Smooth muscle cell (in vitro differentiated cells): Measurements from ENCODE around the gene TMEM240. TPM values are rescaled to one million over a fixed set of nuclear protein-coding genes. Genes with fewer than 3 reads are reported as not detected.

Experiments used
- DNase-seq: peaks from one replicate; lab custom pipeline; 2025; ENCODE audit not compliant: unreplicated experiment; lab: John Stamatoyannopoulos, UW
- H2AFZ ChIP-seq: fragments of 200-600 bp; sonication (generic); 2 replicates; pipeline ENCODE4 v1.6.0; 2016; ENCODE audit warnings: antibody characterized with exemption, low read depth, mild to moderate bottlenecking
- H3F3A ChIP-seq: fragments of 200-600 bp; sonication (generic); 2 replicates; pipeline ENCODE4 v1.6.0; 2017; ENCODE audit warnings: antibody characterized with exemption, low read depth
- H3K27ac ChIP-seq: fragments of 200-600 bp; sonication (generic); 2 replicates; pipeline ENCODE4 v1.5.1; 2016; ENCODE audit warnings: low read depth, mild to moderate bottlenecking
- H3K27me3 ChIP-seq: fragments of 200-600 bp; sonication (generic); 2 replicates; pipeline ENCODE4 v1.6.1; 2016; ENCODE audit warnings: low read depth, mild to moderate bottlenecking
- H3K36me3 ChIP-seq: fragments of 200-600 bp; sonication (generic); 2 replicates; pipeline ENCODE4 v1.5.1; 2016; ENCODE audit warnings: low read depth
- H3K4me1 ChIP-seq: fragments of 200-600 bp; sonication (generic); 2 replicates; pipeline ENCODE4 v1.5.1; 2016; ENCODE audit warnings: low read depth
- H3K4me2 ChIP-seq: fragments of 200-600 bp; sonication (generic); 2 replicates; pipeline ENCODE4 v1.6.0; 2016; ENCODE audit warnings: mild to moderate bottlenecking
- H3K4me3 ChIP-seq: fragments of 200-600 bp; sonication (generic); 2 replicates; pipeline ENCODE4 v1.5.1; 2016; ENCODE audit warnings: mild to moderate bottlenecking
- H3K79me2 ChIP-seq: fragments of 200-600 bp; sonication (generic); 2 replicates; pipeline ENCODE4 v1.6.0; 2016; ENCODE audit warnings: low read depth, mild to moderate bottlenecking
- H3K9ac ChIP-seq: fragments of 200-600 bp; sonication (generic); 2 replicates; pipeline ENCODE4 v1.6.0; 2016; ENCODE audit warnings: low read depth
- H3K9me3 ChIP-seq: fragments of 200-600 bp; sonication (generic); replicated peaks from 2 replicates; pipeline ENCODE4 v1.5.1; 2016; ENCODE audit warnings: low read depth
- H4K20me1 ChIP-seq: fragments of 200-600 bp; sonication (generic); 2 replicates; pipeline ENCODE4 v1.6.0; 2016; ENCODE audit warnings: low read depth
- CTCF ChIP-seq: fragments of 200-600 bp; sonication (generic); IDR thresholded peaks from 2 replicates; pipeline ENCODE4 v1.5.1; 2017; ENCODE audit warnings: borderline replicate concordance, mild to moderate bottlenecking, antibody characterized with exemption; ENCODE audit not compliant: insufficient read depth, poor library complexity, severe bottlenecking
- WGBS: methylation state at CpG from one replicate; pipeline ENCODE4 v1.1.7; 2016; ENCODE audit warnings: low lambda C conversion rate; 5-methylcytosine and 5-hydroxymethylcytosine counted together
- polyA plus RNA-seq: library from polyadenylated mRNA; unstranded; fragments of >200 nt; fragmentation: Nextera tagmentation; extraction: Ambion mirVana; gene quantifications from 2 replicates; pipeline ENCODE4 v1.2.1, GENCODE V29; 2016
- total RNA-seq: library from RNA; depleted of rRNA; stranded (reverse); fragments of >200 nt; gene quantifications from 2 replicates; pipeline ENCODE4 v1.2.3, GENCODE V29; 2014

Gene TMEM240
- total and polyA plus RNA-seq, 2 experiments from 2014 or later, result 2.7 to 12.2 TPM

GRCh38 chr1:1491601-1492000, 48.8 kb downstream of the TMEM240 start:
- no peak overlapping the region for H3K27ac ChIP-seq
- no peak overlapping the region for H3K4me3 ChIP-seq
- DNase-seq, result no peak
- H3K4me1 ChIP-seq, result no peaks in the 10 kb centered on the region
- no peak for TF ChIP-seq CTCF
- no peaks in the 10 kb centered on the region for H3K27me3 ChIP-seq
- no peaks in the 10 kb centered on the region for H3K79me2 ChIP-seq
- 98% methylated on average over 10 of the region's 10 CpGs for WGBS
- no peak overlapping the region for H3K9ac ChIP-seq
- no peak overlapping the region for H2AFZ ChIP-seq
- no peak overlapping the region for H3K4me2 ChIP-seq
- H4K20me1 ChIP-seq, result peaks cover 4% of the 10 kb centered on the region
- peaks cover 23% of the 10 kb centered on the region for H3K36me3 ChIP-seq
- peaks cover 6% of the 10 kb centered on the region for H3K9me3 ChIP-seq
- no peaks in the 10 kb centered on the region for H3F3A ChIP-seq

DNA sequence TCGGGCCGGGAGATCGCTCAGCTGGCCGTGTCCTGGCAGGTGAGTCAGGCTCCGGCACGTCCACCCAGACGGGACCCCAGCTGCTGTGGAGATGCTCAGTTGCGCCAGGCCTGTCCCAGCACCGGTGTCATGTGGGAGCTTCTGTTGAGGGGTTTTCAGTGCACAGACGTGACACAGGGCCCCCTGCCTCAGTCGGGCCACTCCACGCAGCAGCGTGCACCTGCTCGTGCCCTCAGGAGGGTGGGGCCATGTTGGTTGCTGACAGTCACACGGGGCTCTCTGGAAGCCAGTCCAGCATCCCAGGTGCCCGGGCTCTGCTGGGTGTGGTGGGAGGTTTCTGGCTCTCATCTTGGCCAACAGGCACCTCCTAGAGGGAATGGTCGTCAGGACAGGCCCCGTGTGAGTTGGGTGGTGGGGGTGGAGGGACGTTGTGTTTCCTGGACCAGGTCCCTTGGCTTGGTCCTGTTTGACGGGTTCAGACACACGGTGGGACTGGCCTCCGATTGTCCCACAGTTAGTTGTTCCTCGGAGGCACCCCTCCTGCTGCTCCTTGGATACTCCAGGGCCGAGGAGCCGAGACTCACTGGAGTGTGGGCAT, 49.7 kb downstream of the TMEM240 start:
- no peak overlapping the region for H3K27ac ChIP-seq
- H3K79me2 ChIP-seq, result no peaks in the 10 kb centered on the region
- peaks cover 4% of the 10 kb centered on the region for H4K20me1 ChIP-seq
- H2AFZ ChIP-seq, result no peak overlapping the region
- no peak overlapping the region for H3K9ac ChIP-seq
- no peaks in the 10 kb centered on the region for H3F3A ChIP-seq
- no peak overlapping the region for H3K4me3 ChIP-seq
- H3K9me3 ChIP-seq, result peaks cover 6% of the 10 kb centered on the region
- H3K36me3 ChIP-seq, result peaks cover 23% of the 10 kb centered on the region
- H3K27me3 ChIP-seq, result no peaks in the 10 kb centered on the region
- 98% methylated on average over 25 of the region's 25 CpGs for WGBS
- DNase-seq, result no peak
- H3K4me2 ChIP-seq, result no peak overlapping the region
- H3K4me1 ChIP-seq, result no peaks in the 10 kb centered on the region
- TF ChIP-seq CTCF, result no peak

- H3K27me3 ChIP-seq, result no peaks in the 10 kb centered on the region
- no peak for TF ChIP-seq CTCF
- H3F3A ChIP-seq, result no peaks in the 10 kb centered on the region
- H3K36me3 ChIP-seq, result peaks cover 23% of the 10 kb centered on the region
- H3K9me3 ChIP-seq, result peaks cover 6% of the 10 kb centered on the region
- DNase-seq, result no peak
- no peaks in the 10 kb centered on the region for H3K4me1 ChIP-seq
- H3K79me2 ChIP-seq, result no peaks in the 10 kb centered on the region
- no peak overlapping the region for H2AFZ ChIP-seq
- H3K4me3 ChIP-seq, result no peak overlapping the region
- WGBS, result 93% methylated on average over 18 of the region's 19 CpGs
- no peak overlapping the region for H3K4me2 ChIP-seq
- no peak overlapping the region for H3K27ac ChIP-seq
- no peak overlapping the region for H3K9ac ChIP-seq
- peaks cover 4% of the 10 kb centered on the region for H4K20me1 ChIP-seq
These were observed 50.6 kb downstream of the TMEM240 start for GRCh38 chr1:1489861-1490260.

- over 99% methylated on average over 16 of the region's 16 CpGs for WGBS
- peaks cover 4% of the 10 kb centered on the region for H4K20me1 ChIP-seq
- no peaks in the 10 kb centered on the region for H3K79me2 ChIP-seq
- H3F3A ChIP-seq, result no peaks in the 10 kb centered on the region
- H3K9me3 ChIP-seq, result peaks cover 6% of the 10 kb centered on the region
- H3K9ac ChIP-seq, result no peak overlapping the region
- H2AFZ ChIP-seq, result no peak overlapping the region
- DNase-seq, result no peak
- no peak for TF ChIP-seq CTCF
- H3K4me3 ChIP-seq, result no peak overlapping the region
- H3K27ac ChIP-seq, result no peak overlapping the region
- no peaks in the 10 kb centered on the region for H3K4me1 ChIP-seq
- H3K36me3 ChIP-seq, result peaks cover 23% of the 10 kb centered on the region
- no peak overlapping the region for H3K4me2 ChIP-seq
- H3K27me3 ChIP-seq, result no peaks in the 10 kb centered on the region
These were observed 51.2 kb downstream of the TMEM240 start for GRCh38 chr1:1489231-1489630.
